HG03095 (cell line): ENCODE data around the gene STXBP6.

ENCODE experiments used
- ATAC-seq: cut with Tn5 transposase; IDR thresholded peaks from one replicate; pipeline ENCODE4 v1.9.1; 2021; ENCODE audit warnings: moderate library complexity; ENCODE audit not compliant: unreplicated experiment

Gene STXBP6

GRCh38 chr14:24892497-24893051, 157.4 kb downstream of the STXBP6 start:
- ATAC-seq, result no peak

GRCh38 chr14:24891987-24892496, 157.9 kb downstream of the STXBP6 start:
- ATAC-seq, result no peak

GRCh38 chr14:24890716-24891115, 159.2 kb downstream of the STXBP6 start:
- no peak for ATAC-seq

- ATAC-seq, result no peak
Observed at GRCh38 chr14:24889843-24890242, 160.1 kb downstream of the STXBP6 start.

GRCh38 chr14:24888532-24888931, 161.4 kb downstream of the STXBP6 start:
- ATAC-seq, result no peak

- ATAC-seq, result no peak
Observed at GRCh38 chr14:24887623-24888304, 162.2 kb downstream of the STXBP6 start.

GRCh38 chr14:24885410-24885913, 164.5 kb downstream of the STXBP6 start:
- ATAC-seq, result no peak

GRCh38 chr14:24883576-24883975, 166.4 kb downstream of the STXBP6 start:
- no peak for ATAC-seq

GRCh38 chr14:24881116-24881893, 168.6 kb downstream of the STXBP6 start:
- no peak for ATAC-seq

GRCh38 chr14:24880689-24881088, 169.3 kb downstream of the STXBP6 start:
- no peak for ATAC-seq

GRCh38 chr14:24879661-24880386, 170.1 kb downstream of the STXBP6 start:
- ATAC-seq, result no peak

GRCh38 chr14:24876996-24877395, 173.0 kb downstream of the STXBP6 start:
- ATAC-seq, result no peak

- no peak for ATAC-seq
Observed at GRCh38 chr14:24875991-24876878, 173.7 kb downstream of the STXBP6 start.

GRCh38 chr14:24875203-24875838, 174.6 kb downstream of the STXBP6 start:
- ATAC-seq, result no peak

GRCh38 chr14:24874514-24875202, 175.3 kb downstream of the STXBP6 start:
- ATAC-seq, result no peak

GRCh38 chr14:24873551-24873950, 176.4 kb downstream of the STXBP6 start:
- ATAC-seq, result no peak

GRCh38 chr14:24870949-24871701, 178.8 kb downstream of the STXBP6 start:
- no peak for ATAC-seq

- ATAC-seq, result no peak
Observed at GRCh38 chr14:24868389-24868788, 181.6 kb downstream of the STXBP6 start.
